GM18499 (cell line): ENCODE measurements around the gene ATP2C2.

ENCODE experiments used
- ATAC-seq: cut with Tn5 transposase; IDR thresholded peaks from one replicate; pipeline ENCODE4 v1.9.1; 2021; ENCODE audit warnings: moderate number of reproducible peaks; ENCODE audit not compliant: insufficient read depth, unreplicated experiment

The ATP2C2 gene

DNA sequence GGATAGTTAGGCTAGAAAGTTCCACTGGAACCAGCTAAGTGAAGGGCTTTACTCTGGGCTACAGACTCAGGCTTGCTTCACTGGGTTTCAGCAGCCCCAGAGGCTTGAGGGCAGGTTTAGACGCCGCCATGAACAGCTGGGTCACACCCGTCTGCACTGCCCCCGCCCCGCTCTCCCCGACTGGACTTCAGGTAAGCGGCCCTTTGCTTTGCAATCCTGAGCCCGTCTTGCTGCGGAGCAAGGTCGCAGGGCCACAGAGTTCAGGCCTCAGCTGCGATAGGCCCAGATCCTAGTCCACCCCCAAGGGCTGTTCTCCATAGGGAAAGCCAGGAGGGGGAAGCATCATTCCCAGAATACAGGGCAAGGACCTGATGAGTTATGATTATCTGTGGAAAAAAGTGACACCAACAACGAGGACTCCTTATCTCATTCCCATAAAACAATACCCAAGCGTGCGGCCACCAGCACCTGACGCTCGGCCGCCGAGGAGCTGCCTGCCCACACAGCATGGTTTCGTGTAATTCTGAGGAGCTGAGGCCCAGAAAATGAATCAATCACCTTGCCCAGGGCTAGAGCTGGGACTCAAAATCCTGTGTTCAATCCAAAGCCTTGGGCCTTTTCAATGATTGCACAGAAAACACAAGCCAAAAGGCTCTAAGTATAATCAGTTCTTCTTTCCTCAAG, 115.7 kb downstream of the ATP2C2 start:
- no peak for ATAC-seq

DNA sequence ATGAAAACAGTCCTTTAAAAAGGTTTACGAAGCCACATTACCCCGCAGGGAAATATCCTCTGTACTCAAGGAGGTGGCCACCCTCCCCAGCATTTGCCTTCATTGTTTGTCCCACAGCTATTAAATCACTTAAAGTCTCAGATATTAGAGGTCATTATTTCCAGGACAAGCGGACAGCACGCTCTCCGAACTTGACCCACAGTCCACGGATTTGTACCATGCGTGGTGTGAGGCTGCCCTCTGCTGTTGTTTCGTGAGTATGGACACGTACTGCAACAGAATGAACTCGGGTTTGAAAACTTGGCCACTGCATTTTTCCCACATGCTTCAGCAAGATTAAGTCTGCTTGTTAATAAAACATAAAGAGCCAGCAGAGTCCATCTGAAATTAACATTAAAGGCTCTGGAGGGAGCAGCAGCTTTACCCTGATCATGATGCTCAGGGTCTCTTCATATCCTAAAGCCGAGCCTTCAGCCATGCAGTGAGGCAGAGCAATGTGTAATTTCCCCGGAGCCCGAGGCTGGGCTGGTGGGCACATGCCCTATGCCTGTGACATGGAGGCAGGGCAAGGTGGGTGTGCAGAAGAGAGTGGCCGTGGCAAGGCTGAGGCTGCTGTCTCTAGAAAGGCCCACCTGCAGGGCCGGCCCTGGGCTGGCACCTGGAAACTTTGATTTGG, 116.4 kb downstream of the ATP2C2 start:
- no peak for ATAC-seq

DNA sequence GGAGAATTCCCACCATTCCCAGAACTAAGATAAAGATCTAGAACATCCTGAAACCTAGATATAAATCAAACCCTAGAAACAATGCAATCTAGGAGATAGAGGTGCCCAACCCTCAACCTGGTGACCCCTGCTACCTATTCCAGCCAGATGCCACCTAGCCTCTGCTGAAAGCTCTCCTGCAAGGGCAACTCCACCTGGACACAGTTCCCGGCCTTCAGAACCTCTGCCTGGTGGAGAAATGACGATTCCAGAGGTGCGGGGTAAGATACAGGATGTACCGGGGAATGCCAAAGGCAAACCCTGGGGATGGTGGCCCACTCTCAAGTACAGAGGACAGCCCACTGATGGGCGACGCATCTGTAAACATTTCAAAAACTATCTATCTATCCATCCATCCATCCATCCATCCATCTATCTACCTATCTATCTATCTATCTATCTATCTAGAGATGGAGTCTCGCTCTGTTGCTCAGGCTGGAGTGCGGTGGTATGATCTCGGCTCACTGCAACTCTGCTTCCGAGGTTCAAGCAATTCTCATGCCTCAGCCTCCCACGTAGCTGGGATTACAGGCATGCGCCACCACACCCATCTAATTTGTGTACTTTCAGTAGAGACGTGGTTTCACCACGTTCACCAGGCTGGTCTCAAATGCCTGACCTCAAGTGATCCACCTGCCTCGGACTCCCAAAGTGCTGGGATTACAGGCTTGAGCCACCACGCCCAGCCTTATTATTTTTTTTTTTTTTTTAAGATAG, 117.1 kb downstream of the ATP2C2 start:
- no peak for ATAC-seq

DNA sequence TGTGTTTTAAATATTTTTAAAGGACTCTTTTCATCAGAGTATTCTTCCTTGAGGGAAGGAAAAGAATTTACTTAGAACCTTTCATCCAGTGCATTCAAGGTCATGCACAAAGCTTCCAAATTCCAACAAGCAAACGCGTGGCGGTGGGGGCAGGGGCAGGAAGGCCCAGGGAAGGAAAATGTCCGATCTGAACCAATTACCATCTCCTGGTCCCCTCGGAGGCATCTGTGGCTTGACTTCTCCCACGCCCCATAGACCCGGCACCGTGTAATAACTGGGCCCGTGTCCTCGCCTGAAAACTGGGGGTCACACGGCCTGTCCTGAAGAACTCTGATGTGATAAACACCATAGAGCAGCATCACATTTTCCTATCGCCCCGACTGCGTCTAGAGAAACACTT, 117.8 kb downstream of the ATP2C2 start:
- no peak for ATAC-seq

DNA sequence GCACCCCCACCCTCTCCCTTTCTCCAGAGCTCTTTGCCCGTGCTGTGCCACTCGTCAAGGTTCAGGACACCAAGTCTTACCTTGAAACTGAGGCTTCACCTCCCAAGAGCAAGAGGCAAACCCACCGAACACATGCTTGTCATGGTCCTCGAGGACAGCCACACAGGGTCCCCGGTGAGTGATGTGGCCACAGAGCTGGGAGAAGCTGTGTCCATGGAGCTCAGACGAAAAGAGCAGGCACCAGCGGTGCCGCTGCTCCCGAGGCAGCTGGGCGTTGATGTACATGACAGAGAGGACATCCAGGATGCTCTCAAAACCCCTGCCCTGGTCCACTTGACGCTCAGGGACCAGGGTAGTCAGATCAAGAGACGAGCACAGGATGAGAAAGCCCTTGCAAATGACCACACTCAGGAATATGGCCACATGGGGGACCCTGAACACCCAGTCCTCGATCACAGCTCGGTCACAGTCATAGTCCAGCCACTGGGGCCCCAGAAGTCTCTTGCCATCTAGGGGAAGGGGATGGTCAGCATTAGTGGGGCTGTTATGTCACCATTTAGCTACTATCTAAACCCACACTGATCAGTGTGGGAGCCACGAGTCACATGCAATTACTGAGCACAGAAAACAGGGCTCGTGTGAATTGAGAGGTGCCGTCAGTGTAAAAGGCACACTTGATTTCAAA, 118.4 kb downstream of the ATP2C2 start:
- ATAC-seq = no peak

DNA sequence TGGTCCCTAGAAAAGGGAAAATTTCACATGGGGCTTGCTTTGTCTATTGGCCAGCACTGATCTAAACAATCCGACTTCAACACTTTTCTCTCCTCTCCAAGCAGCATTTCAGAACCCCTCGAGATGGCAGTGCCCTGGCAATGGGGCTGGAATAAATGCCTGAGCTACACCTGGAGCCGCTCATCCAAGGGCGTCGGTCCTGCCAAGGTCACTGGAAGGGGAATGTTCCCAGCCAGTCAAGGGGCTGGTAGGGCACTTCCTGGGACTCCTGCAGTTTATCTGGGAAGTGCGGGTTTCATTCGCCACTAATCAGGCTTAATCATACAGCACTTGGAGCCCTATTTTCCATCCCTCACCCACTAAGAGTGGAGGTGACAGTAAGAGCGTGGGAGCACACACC, 119.0 kb downstream of the ATP2C2 start:
- no peak for ATAC-seq

DNA sequence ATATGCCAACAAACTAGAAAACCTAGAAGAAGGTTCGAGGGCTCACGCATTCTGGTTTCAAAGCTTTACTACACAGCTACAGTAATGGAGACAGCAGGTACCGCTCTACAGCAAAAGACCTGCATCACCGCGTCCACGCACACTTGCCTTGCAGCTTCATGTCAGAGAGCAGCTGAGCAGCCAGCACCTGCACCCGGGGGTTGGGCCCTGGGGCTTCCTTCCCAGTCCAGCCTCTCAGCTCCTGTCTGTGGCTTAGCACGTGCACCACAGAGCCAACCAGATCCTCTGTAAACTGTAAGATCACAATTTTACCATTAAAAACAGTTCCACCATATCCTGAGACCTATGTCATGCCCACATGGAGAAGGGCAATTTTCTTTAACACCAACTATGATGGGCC, 120.8 kb downstream of the ATP2C2 start:
- no peak for ATAC-seq

DNA sequence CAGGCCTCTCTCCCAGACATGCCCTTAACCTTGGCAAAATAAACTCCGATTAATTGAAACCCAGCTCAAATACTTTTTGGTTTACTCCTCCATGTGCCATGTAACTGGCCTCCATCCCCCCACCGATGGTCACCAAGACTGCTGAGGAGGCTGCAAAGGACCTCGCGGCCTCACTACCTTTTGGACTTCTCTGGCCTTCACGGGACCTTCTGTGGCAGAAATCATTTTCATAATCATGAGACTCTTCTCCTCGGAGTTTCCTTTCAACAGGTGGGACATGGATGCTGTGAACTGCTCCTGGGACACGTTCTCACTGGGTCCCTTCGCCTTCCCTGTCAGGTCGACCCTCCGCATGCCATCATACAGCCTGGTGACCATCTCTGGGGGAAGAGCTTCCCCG, 127.2 kb downstream of the ATP2C2 start:
- ATAC-seq = no peak

DNA sequence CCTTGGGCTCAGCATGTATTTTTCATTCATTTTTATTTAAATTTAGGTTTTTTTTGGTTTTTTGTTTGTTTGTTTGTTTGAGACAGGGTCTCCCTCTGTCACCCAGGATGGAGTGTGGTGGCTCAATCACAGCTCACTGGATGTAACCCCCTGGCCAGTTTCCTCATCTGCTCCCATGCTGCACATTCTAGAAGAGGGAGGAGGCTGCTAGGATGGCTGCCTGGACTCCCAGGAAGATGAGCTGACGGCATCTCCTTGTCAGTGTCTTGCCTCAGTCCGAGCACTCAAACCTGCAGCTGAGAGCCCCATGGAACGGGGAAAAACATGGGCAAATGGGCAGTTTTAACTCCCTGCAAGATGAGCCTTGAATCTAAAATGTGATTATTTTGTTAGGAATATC, 128.7 kb downstream of the ATP2C2 start:
- ATAC-seq = no peak

DNA sequence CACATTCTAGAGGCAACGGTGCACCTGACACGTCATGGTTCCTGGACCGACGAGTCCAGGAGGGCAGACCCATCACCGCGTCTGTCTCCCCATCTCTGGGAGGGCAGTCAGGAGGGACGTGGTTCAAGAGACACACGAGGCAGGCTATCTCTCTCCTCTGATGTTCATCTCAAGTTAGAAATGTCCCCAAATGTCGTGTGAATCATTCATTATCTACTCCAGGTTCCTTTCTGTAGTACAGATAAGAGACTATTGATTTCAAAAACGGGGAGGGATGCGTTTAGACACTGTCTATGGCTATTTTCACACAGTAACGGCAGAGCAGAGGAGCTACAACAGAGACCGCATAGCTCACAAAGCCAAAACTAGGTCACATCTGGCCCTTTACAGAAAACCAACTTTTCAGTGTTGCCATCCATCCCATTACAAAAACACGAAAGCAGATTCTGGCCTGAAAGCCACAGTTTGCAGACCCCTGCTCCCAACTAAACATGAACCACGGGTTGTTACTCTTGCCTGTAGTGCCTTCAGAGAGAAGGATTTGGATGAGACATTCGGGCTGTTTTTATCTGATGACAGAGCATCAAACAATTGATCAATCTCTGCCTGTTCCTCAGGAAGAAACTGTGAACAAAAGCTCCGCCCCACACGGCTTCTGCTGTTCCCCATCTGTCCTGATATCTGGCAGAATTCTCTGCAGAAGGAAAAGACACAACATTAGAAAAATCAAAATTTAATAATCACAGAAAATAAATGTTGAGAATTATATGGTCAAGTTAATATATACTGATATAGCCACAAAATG, 129.3 kb downstream of the ATP2C2 start:
- no peak for ATAC-seq

DNA sequence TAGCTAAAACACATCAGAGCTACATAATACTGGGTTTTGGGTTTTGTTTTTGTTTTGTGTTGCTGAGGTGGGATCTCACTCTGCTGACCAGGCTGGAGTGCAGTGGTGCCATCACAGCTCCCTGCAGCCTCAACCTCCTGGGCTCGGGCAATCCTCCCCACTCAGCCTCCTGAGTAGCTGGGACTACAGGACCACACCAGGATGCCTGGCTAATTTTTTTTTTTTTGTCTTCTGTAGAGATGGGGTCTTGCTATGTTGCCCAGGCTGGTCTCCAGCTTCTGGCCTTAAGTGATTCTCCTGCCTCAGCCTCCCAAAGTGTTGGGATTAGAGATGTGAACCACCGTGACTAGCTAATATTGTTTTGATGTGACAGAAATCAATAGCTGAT, 129.9 kb downstream of the ATP2C2 start:
- no peak for ATAC-seq

DNA sequence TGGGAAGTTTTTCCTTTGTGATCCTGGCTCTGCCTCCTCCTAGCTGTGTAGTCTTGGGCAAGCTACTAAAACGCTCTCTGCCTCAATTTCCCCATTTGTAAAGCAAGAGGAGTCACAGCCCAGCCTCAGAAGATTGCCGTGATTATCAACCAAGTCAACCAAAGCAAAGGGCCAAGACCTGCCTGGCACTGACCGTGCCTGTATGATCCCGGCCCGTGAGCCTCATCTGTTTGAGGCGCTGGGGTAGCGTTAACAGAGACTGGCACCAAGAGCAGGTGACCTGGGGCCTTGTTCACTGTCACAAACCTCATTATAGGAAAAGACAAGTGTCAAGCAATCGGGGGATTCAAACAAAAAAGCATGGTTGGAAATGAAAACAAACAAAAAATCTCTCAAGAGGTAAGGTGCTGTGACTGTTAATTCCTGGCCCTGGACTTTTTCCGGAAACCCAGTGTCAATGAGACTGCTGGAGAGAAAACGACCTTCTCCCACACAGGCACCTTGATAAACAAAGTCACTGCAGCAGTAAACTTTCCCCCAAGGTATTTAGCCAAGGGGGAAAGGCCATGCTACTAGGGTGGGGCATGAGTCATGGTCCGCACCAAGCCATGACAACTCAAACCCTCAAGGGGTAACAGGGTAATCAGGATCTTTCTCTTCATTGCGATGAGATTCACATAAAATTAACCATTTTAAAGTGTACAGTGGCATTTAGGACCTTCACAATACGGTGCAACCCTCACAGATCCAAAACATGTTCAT, 130.7 kb downstream of the ATP2C2 start:
- ATAC-seq = no peak

DNA sequence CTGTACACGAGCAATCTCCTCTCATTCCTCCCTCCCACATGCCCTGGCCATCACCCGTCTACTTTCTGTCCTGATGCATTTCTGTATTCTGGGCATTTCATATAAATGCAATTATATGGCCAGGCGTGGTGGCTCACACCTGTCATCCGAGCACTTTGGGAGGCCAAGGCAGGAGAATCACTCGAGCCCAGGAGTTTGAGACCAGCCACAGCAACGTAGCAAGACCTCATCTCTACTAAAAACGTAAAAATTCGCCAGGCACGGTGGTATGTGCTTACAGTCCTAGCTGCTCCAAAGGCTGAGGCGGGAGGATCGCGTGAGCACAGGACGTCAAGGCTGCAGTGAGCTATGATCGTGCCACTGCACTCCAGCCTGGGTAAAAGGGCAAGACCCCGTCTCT, 131.3 kb downstream of the ATP2C2 start:
- ATAC-seq = no peak

DNA sequence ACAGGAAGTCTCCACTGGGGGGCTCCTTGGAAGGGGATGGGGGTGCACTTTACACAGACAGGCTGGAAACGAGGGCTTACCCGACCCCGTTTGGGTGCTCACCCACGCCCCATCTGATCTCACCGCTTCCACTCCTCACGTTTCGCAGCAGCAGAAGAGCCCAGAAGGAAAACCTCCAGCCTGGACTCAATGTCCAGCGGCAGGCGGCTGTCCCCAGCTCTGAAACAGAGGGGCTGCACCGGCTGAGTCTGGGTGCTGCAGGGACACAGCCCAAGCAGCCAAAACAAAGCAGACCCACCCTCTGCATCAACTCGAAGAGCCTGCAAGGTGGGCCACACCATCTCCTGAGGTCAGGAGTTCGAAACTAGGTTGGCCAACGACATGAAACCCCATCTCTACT, 132.2 kb downstream of the ATP2C2 start:
- no peak for ATAC-seq

DNA sequence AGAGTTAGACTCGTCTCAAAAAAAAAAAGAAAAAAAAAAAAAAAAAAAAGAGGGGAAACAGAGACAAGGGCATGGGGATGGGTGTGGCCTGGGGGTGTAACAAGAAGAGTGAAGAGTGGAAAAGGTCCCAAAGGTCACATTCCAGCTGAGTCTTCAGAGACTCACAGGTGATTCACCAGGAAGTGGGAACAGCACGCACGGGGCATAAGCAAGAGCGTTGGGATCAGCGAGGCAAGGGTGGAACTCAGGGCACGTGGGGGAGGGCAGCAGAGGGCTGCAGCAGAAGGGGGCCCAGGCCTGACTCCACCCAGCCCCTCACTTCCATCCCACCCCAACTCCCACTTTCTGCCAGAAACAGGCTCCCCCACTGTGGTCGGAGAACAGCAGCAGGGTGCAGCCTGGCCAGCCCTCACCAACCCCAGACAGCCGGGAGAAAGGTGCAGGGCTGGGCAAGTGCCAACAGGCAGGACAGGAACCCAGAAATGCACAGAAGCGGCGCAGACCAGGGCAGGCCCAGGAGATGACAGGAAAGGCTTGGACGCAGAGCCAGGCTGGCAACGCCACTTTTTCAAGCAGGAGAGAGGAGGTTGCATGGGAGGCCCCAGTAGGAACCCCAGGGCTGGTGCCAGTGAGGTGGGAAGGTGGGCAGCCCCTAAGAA, 132.9 kb downstream of the ATP2C2 start:
- no peak for ATAC-seq

DNA sequence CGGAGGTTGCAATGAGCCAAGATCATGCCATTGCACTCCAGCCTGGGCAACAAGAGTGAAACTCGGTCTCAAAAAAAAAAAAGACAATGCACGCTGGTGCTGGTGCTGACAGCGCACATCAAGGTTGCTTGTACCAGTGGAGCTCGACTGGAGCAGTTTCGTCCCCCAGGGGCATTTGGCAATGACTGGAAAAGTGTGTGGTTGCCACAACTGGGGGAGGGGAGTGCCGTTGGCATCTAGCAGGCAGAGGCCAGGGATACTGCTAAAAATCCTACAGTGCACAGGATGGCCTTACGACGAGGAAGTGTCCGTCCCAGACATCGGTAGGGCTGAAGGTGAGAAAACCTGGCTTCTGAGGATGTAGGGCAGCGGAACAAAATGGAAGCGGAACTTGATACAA, 133.7 kb downstream of the ATP2C2 start:
- no peak for ATAC-seq

DNA sequence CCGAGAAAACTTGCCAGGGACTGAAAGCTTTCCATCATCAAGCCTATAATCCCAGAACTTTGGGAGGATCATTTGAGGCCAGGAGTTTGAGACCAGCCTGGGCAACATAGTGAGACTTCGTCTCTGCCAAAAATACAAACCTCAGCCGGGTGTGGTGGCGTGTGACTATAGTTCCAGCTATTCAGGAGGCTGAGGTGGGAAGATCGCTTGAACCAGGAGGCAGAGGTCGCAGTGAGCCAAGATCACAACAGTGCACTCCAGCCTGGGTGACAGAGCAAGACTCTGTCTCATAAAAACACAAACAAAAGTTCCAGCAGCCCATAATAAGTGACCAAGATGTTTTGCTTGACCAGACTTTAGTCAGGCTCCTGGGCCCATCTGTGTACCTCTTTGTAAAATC, 134.2 kb downstream of the ATP2C2 start:
- ATAC-seq = no peak

DNA sequence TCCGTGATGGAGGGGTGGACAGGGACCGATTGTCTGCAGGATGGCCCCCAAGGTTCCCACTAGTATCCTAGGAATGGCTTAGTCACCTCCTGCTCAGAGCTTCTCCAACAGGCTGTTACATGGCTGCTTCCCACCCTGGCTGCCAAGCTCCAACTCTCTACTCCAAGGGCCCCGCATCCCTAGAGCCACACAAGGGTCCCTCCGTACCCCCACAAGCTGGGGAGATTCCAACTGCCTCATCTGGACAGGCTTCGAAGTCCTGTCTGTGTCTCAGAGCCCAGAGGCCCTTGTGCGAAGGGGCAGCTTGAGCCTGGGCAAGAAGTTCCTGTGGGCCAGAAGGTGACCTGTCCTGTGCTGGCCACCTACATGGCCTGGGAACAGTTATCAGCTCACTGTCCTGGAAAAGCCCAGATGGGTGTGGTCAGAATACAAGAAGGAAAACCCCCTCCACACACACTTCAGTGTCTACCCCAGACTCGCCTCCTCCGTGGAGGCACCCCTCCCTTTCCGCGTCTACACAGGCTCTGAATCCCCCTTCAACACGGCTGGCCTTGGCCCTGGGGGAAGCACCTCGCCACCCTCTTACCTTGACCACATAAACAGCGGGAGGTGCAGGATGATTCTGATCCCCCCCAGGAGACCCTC, 135.5 kb downstream of the ATP2C2 start:
- no peak for ATAC-seq
